HCT116 (cell line): ENCODE results near the gene FMOD. TPM values are rescaled to one million over a fixed set of nuclear protein-coding genes. Genes with fewer than 3 reads are reported as not detected.

Experiments
- ATAC-seq: fragments of 200-7000 bp; cut with Tn5 transposase; 2 replicates; pipeline ENCODE4 v1.9.1; 2020; ENCODE audit warnings: mild to moderate bottlenecking, moderate library complexity
- BruUV-seq: library from RNA; stranded (reverse); fragments of 400-500 nt; replicated peaks from 2 replicates; lab custom pipeline; 2021; lab: Mats Ljungman, UMichigan
- CTCF ChIA-PET: fragments of 300-600 bp; sonication (Branson Sonifier 250); formaldehyde crosslinking; loops from one replicate; lab custom pipeline; 2021; ENCODE audit warnings: antibody characterized with exemption; lab: Charles Lee
- POLR2A ChIA-PET: fragments of 300-600, 350-600 bp; sonication (Branson Sonifier 250); formaldehyde crosslinking; loops from one replicate; lab custom pipeline; 2021; ENCODE audit warnings: antibody characterized with exemption; lab: Charles Lee
- RAD21 ChIA-PET, 2 experiments: fragments of 300-600 bp; sonication (Branson Sonifier 250); formaldehyde crosslinking; loops; one replicate each; lab custom pipeline; 2023; ENCODE audit warnings: low total read pairs in 2 of 2; ENCODE audit not compliant: uncharacterized antibody in 2 of 2, unreplicated experiment in 2 of 2, low non-redundant PET in 1 of 2; lab: Charles Lee
- DNase-seq: peaks from one replicate; pipeline ENCODE4 v3.0.0-alpha.2; 2010; ENCODE audit warnings: low read depth, low spot score
- H2AFZ ChIP-seq: fragments of 200-600 bp; shearing (Covaris generic), sonication (generic); 2 replicates; pipeline ENCODE4 v1.6.1; 2017; ENCODE audit warnings: low read depth, mixed run types, mixed read lengths, antibody characterized with exemption, low read length; ENCODE audit not compliant: poor library complexity, severe bottlenecking
- H3K27ac ChIP-seq: 2 replicates; pipeline ENCODE4 v1.5.1; 2012; ENCODE audit warnings: low read depth, low read length
- H3K27me3 ChIP-seq: fragments of 200-600 bp; sonication (generic); 2 replicates; pipeline ENCODE4 v1.6.1; 2016; ENCODE audit warnings: mixed run types, low read length, mixed read lengths; ENCODE audit not compliant: insufficient read depth
- H3K36me3 ChIP-seq, 2 experiments: fragments of 200-500 bp in 1 of 2; fragments of 200-600 bp in 1 of 2; sonication (Bioruptor generic) in 1 of 2; sonication (generic) in 1 of 2; 2 replicates each; pipeline versions ENCODE4 v1.5.1 to v1.6.1; 2014 to 2016; ENCODE audit warnings: low read length in 2 of 2, inconsistent platforms in 1 of 2, mixed read lengths in 1 of 2, mixed run types in 1 of 2; ENCODE audit not compliant: insufficient read depth in 2 of 2, control insufficient read depth in 1 of 2
- H3K4me1 ChIP-seq, 2 experiments: fragments of 200-600 bp in 1 of 2; sonication (generic) in 1 of 2; 2 replicates each; pipeline versions ENCODE4 v1.5.1 to v1.6.1; 2012 to 2017; ENCODE audit warnings: low read length in 2 of 2, inconsistent platforms in 1 of 2, mild to moderate bottlenecking in 1 of 2, mixed read lengths in 1 of 2, mixed run types in 1 of 2, moderate library complexity in 1 of 2; ENCODE audit not compliant: insufficient read depth in 2 of 2, control insufficient read depth in 1 of 2
- H3K4me2 ChIP-seq: fragments of 200-600 bp; sonication (generic); 2 replicates; pipeline ENCODE4 v1.6.1; 2017; ENCODE audit warnings: mixed run types, low read length, mixed read lengths
- H3K4me3 ChIP-seq, 2 experiments: fragments of 200-600 bp in 1 of 2; sonication (generic) in 1 of 2; replicated peaks in 1 of 2; 2 replicates each; pipeline ENCODE4 v1.5.1; 2011 to 2016; ENCODE audit warnings: low read length in 2 of 2, control low read depth in 1 of 2, low read depth in 1 of 2, mild to moderate bottlenecking in 1 of 2, mixed read lengths in 1 of 2, mixed run types in 1 of 2
- H3K79me2 ChIP-seq: fragments of 200-600 bp; sonication (generic); 2 replicates; pipeline ENCODE4 v1.6.1; 2017; ENCODE audit warnings: mild to moderate bottlenecking, mixed run types, low read length, moderate library complexity, mixed read lengths; ENCODE audit not compliant: insufficient read depth
- H3K9ac ChIP-seq: fragments of 200-600 bp; sonication (generic); 2 replicates; pipeline ENCODE4 v1.6.1; 2016; ENCODE audit warnings: low read length, mixed read lengths
- H3K9me2 ChIP-seq: fragments of 200-600 bp; sonication (generic), shearing (Covaris generic); 2 replicates; pipeline ENCODE4 v1.6.1; 2017; ENCODE audit warnings: mixed run types, mild to moderate bottlenecking, moderate library complexity; ENCODE audit not compliant: insufficient read depth
- H3K9me3 ChIP-seq, 2 experiments: fragments of 200-500 bp in 1 of 2; fragments of 200-600 bp in 1 of 2; sonication (Bioruptor generic) in 1 of 2; sonication (generic) in 1 of 2; 2 replicates each; pipeline ENCODE4 v1.6.1; 2014 to 2017; ENCODE audit warnings: low read length in 2 of 2, mixed read lengths in 2 of 2, inconsistent platforms in 1 of 2, low read depth in 1 of 2, mild to moderate bottlenecking in 1 of 2, mixed run types in 1 of 2, moderate library complexity in 1 of 2; ENCODE audit not compliant: control insufficient read depth in 1 of 2, insufficient read depth in 1 of 2
- H4K20me1 ChIP-seq: fragments of 200-600 bp; sonication (generic), shearing (Covaris generic); 2 replicates; pipeline ENCODE4 v1.6.1; 2017; ENCODE audit warnings: mixed run types, mild to moderate bottlenecking, moderate library complexity; ENCODE audit not compliant: insufficient read depth
- CBX3 ChIP-seq: IDR thresholded peaks from 2 replicates; pipeline ENCODE4 v1.6.1; 2012; ENCODE audit warnings: low read depth
- CTCF ChIP-seq, 3 experiments: fragments of 200-600 bp in 1 of 3; sonication (generic) in 1 of 3; IDR thresholded peaks in 2 of 3; conservative IDR thresholded peaks in 1 of 3; 2 replicates each; pipeline ENCODE4 v1.5.1; 2012 to 2017; ENCODE audit warnings: low read depth in 2 of 3, low read length in 2 of 3, antibody characterized with exemption in 1 of 3, borderline replicate concordance in 1 of 3, control low read depth in 1 of 3, mild to moderate bottlenecking in 1 of 3, mixed read lengths in 1 of 3, mixed run types in 1 of 3, moderate library complexity in 1 of 3; ENCODE audit not compliant: insufficient read depth in 1 of 3
- EGR1 ChIP-seq: IDR thresholded peaks from 2 replicates; pipeline ENCODE4 v1.6.1; 2012; ENCODE audit warnings: low read depth
- ELF1 ChIP-seq: IDR thresholded peaks from 2 replicates; pipeline ENCODE4 v1.6.1; 2012; ENCODE audit warnings: low read depth, borderline replicate concordance
- EZH2 ChIP-seq: fragments of 200-600 bp; sonication (generic); IDR thresholded peaks from 2 replicates; pipeline ENCODE4 v1.6.1; 2017; ENCODE audit warnings: antibody characterized with exemption, mixed run types
- EZH2phosphoT487 ChIP-seq: fragments of 200-600 bp; IDR thresholded peaks from 2 replicates; pipeline ENCODE4 v1.6.1; 2018; ENCODE audit warnings: antibody characterized with exemption, borderline replicate concordance
- JUND ChIP-seq: IDR thresholded peaks from 2 replicates; pipeline ENCODE4 v1.6.1; 2012
- POLR2AphosphoS5 ChIP-seq: IDR thresholded peaks from 2 replicates; pipeline ENCODE4 v1.6.1; 2011; ENCODE audit warnings: mild to moderate bottlenecking, low read depth, low read length, moderate library complexity
- REST ChIP-seq: IDR thresholded peaks from 2 replicates; pipeline ENCODE4 v1.6.1; 2012; ENCODE audit warnings: low read depth
- SIN3A ChIP-seq: IDR thresholded peaks from 2 replicates; pipeline ENCODE4 v1.6.1; 2012; ENCODE audit warnings: low read depth
- ZFX ChIP-seq: fragments of 450-650 bp; IDR thresholded peaks from 2 replicates; pipeline ENCODE4 v1.6.1; 2017
- intact Hi-C: fragments of 100-400 bp; cut with micrococcal nuclease; formaldehyde crosslinking; loops from 2 replicates; pipeline ENCODE4 v1.10.0; 2022
- total RNA-seq: library from RNA; stranded (reverse); gene quantifications from one replicate; pipeline ENCODE4 v1.2.1, GENCODE V29; 2021; ENCODE audit not compliant: unreplicated experiment

Gene FMOD
- total RNA-seq, 1 experiment from 2014 or later = not detected

GRCh38 chr1:203321273-203322052 is 29.5 kb downstream of the FMOD start (continued):
- TF ChIP-seq REST (no peak), EZH2 (no peak)

GRCh38 chr1:203320591-203321272 is 30.2 kb downstream of the FMOD start:
- intact Hi-C loops = no loop called here
- ATAC-seq (no peak), DNase-seq (no peak)
- no peak overlapping the region for H3K27ac ChIP-seq
- RAD21 ChIA-PET = no interaction called here
- H3K4me1 ChIP-seq = no peaks in the 10 kb centered on the region
- H4K20me1 ChIP-seq = no peaks in the 10 kb centered on the region
- H3K36me3 ChIP-seq = no peaks in the 10 kb centered on the region
- no peaks in the 10 kb centered on the region for H3K9me2 ChIP-seq
- peaks cover 17% of the 10 kb centered on the region for H3K27me3 ChIP-seq
- CTCF ChIA-PET = interaction anchor here (1.2 kb wide), 2 partner anchors 48 to 52 kb away, joined by 4 to 5 read pairs; no protein-coding TSS in a partner anchor
- no peak for TF ChIP-seq SIN3A
- TF ChIP-seq EGR1 = no peak
- no peak for TF ChIP-seq POLR2AphosphoS5
- no peak for TF ChIP-seq ZFX
- no peak for TF ChIP-seq CBX3
- TF ChIP-seq CTCF (IDR thresholded peaks at IDR 0.05 in 2 of 3, conservative IDR thresholded peaks at IDR 0.05 in 1 of 3; ENCODE audit: borderline replicate concordance in 1 of 3, insufficient read depth in 1 of 3, low read depth in 2 of 3, low read length in 2 of 3) = no peak
- no peak for TF ChIP-seq ELF1
- TF ChIP-seq JUND = no peak
- no peak for TF ChIP-seq EZH2phosphoT487
- H2AFZ ChIP-seq = no peak overlapping the region
- no peaks in the 10 kb centered on the region for H3K9me3 ChIP-seq
- POLR2A ChIA-PET = interaction anchor here (1.3 to 1.5 kb wide), 2 partner anchors 11 to 14 kb away, joined by 3 to 7 read pairs; no protein-coding TSS in a partner anchor
- H3K4me3 ChIP-seq = no peak overlapping the region
- H3K4me2 ChIP-seq = no peak overlapping the region
- H3K9ac ChIP-seq = no peak overlapping the region
- no TSS peak for BruUV-seq
- H3K79me2 ChIP-seq = no peaks in the 10 kb centered on the region
